ENCODE measurements around the gene RPL22.

- TF ChIP-seq CTCF (IDR thresholded peaks at IDR 0.05; ENCODE audit: low read depth, low read length, poor library complexity, severe bottlenecking) (no peak), EZH2phosphoT487 (IDR thresholded peaks at IDR 0.05; ENCODE audit: borderline replicate concordance, low read length) (no peak)
Observed at GRCh38 chr1:6181347-6181770, 18.0 kb downstream of the RPL22 start.

All from DOHH2 (cell line).